ENCODE measurements around the gene OPHN1. TPM values are rescaled to one million over a fixed set of nuclear protein-coding genes. Genes with fewer than 3 reads are reported as not detected.

The OPHN1 gene
- total RNA-seq, 1 donor from 2014 or later: 0.04 TPM

GRCh38 chrX:68203211-68203610 is 230.1 kb downstream of the OPHN1 start:
- no peak overlapping the region for H3K4me3 Mint-ChIP-seq
- DNase-seq (no peak), ATAC-seq (ENCODE audit: low read depth) (no peak)
- no peaks in the 10 kb centered on the region for H3K9me3 Mint-ChIP-seq
- ChIA-PET POLR2A (no interaction called here), CTCF (no interaction called here)
- no peak for TF ChIP-seq CTCF (IDR thresholded peaks at IDR 0.05)
- H3K4me1 Mint-ChIP-seq: no peaks in the 10 kb centered on the region
- no peaks in the 10 kb centered on the region for H3K27me3 Mint-ChIP-seq
- no peak overlapping the region for H3K27ac Mint-ChIP-seq
- no peaks in the 10 kb centered on the region for H3K36me3 Mint-ChIP-seq (ENCODE audit: low read depth)
- intact Hi-C loops (cut with micrococcal nuclease): no loop called here

DNA sequence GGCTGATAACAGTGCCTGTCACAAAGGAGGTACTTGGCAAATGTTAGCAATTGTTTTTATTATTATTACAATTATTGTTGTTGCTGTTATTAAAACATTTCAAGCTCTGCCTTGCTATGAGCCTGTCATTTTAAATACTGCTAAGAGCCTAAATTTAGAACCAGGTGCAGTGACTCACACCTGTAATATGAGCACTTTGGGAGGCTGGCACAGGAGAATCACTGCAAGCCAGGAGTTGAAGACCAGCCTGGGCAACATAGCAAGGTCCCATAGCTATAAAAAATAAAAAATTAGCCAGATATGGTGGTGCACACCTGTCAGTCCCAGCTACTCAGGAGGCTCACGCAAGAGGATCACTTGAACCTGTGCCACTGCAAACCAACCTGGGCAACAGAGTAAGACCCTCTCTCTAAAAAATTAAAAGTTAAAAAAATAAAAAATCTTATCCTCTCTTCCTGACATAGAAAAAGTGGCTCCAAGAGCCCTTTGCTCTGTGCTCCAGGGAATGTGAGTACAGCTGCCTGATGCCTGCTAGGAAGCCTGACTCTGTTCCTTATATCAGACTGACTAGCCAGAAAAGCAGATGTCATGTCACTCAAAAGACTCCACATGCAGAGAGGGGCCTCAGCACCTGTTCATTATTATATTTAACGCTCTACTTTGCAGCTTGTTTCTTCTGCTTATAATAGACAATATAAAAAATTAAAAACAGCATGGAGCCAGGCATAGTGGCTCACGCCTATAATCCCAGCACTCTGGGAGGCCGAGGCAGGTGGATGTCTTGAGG is 234.0 kb downstream of the OPHN1 start:
- ChIA-PET POLR2A (no interaction called here), CTCF (no interaction called here)
- H3K9me3 Mint-ChIP-seq: no peaks in the 10 kb centered on the region
- DNase-seq (no peak), ATAC-seq (ENCODE audit: low read depth) (no peak)
- intact Hi-C loops (cut with micrococcal nuclease): loop anchor here (5.0 kb wide), 3 partner anchors 263 to 1188 kb away; partner anchors contain the start of gene EFNB1
- TF ChIP-seq CTCF (IDR thresholded peaks at IDR 0.05): no peak
- H3K27me3 Mint-ChIP-seq: no peaks in the 10 kb centered on the region
- H3K4me1 Mint-ChIP-seq: no peaks in the 10 kb centered on the region
- no peak overlapping the region for H3K27ac Mint-ChIP-seq
- no peaks in the 10 kb centered on the region for H3K36me3 Mint-ChIP-seq (ENCODE audit: low read depth)
- H3K4me3 Mint-ChIP-seq: no peak overlapping the region

GRCh38 chrX:68196939-68197791 is 236.1 kb downstream of the OPHN1 start:
- no peak for ATAC-seq (ENCODE audit: low read depth)
- Mint-ChIP-seq H3K36me3 (ENCODE audit: low read depth) (no peaks in the 10 kb centered on the region), H3K4me3 (no peak overlapping the region), H3K27ac (no peak overlapping the region), H3K27me3 (no peaks in the 10 kb centered on the region), H3K4me1 (no peaks in the 10 kb centered on the region), H3K9me3 (no peaks in the 10 kb centered on the region)
- intact Hi-C loops (cut with micrococcal nuclease): loop anchor here (5.0 kb wide), 3 partner anchors 265 to 1190 kb away; partner anchors contain the start of gene EFNB1
- no peak for DNase-seq
- no peak for TF ChIP-seq CTCF (IDR thresholded peaks at IDR 0.05)
- CTCF ChIA-PET: interaction anchor here (0.9 to 1.4 kb wide), 4 partner anchors 17 to 1900 kb away, joined by 3 to 4 read pairs (median 4); no protein-coding TSS in a partner anchor
- POLR2A ChIA-PET: no interaction called here

GRCh38 chrX:68195561-68195960 is 237.7 kb downstream of the OPHN1 start:
- no peak for DNase-seq
- POLR2A ChIA-PET: no interaction called here
- Mint-ChIP-seq H3K27ac (no peak overlapping the region), H3K4me1 (no peaks in the 10 kb centered on the region), H3K36me3 (ENCODE audit: low read depth) (no peaks in the 10 kb centered on the region), H3K4me3 (no peak overlapping the region), H3K27me3 (no peaks in the 10 kb centered on the region), H3K9me3 (no peaks in the 10 kb centered on the region)
- intact Hi-C loops (cut with micrococcal nuclease): loop anchor here (5.0 kb wide), 3 partner anchors 267 to 1192 kb away; partner anchors contain the start of gene EFNB1
- CTCF ChIA-PET: interaction anchor here (1.2 kb wide), 1 partner anchor 1026 kb away, joined by 3 read pairs; no protein-coding TSS in a partner anchor
- TF ChIP-seq CTCF (IDR thresholded peaks at IDR 0.05): no peak
- no peak for ATAC-seq (ENCODE audit: low read depth)

- no peaks in the 10 kb centered on the region for H3K36me3 Mint-ChIP-seq (ENCODE audit: low read depth)
- no peak for DNase-seq
- no peaks in the 10 kb centered on the region for H3K9me3 Mint-ChIP-seq
- no peak overlapping the region for H3K27ac Mint-ChIP-seq
- POLR2A ChIA-PET: no interaction called here
- no peak overlapping the region for H3K4me3 Mint-ChIP-seq
- TF ChIP-seq CTCF (IDR thresholded peaks at IDR 0.05): no peak
- no peaks in the 10 kb centered on the region for H3K4me1 Mint-ChIP-seq
- H3K27me3 Mint-ChIP-seq: no peaks in the 10 kb centered on the region
- intact Hi-C loops (cut with micrococcal nuclease): no loop called here
- ATAC-seq (ENCODE audit: low read depth): no peak
- CTCF ChIA-PET: no interaction called here
Observed at GRCh38 chrX:68193786-68194185, 239.5 kb downstream of the OPHN1 start.
